ENCODE measurements around the gene LPAR6.

DNA sequence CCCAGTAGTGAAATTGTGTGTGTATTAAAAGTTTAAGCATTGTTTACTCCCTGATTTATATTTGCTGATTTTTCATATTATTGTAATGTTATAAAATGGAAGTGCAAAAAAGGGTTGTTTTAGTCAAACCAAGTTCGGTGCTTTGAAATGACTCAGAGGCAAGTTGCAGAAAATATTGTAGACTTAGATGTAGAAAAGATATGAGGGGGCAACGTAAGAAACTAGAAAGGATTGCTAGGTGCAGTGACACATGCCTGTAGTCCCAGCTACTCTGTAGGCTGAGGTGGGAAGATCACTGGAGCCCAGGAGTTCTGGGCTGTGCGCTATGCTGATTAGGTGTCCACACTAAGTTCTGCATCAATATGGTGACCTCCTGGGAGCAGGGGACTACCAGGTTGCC, 16.1 kb upstream of the LPAR6 start:
- TF ChIP-seq L3MBTL2 (conservative IDR thresholded peaks at IDR 0.05), result no peak
- TF ChIP-seq NFRKB (IDR thresholded peaks at IDR 0.05), result no peak
- no peak for TF ChIP-seq ZNF384 (IDR thresholded peaks at IDR 0.05)
- no peak for TF ChIP-seq CTBP1 (IDR thresholded peaks at IDR 0.05; ENCODE audit: borderline replicate concordance)
- TF ChIP-seq SP1 (IDR thresholded peaks at IDR 0.05), result no peak

Measured in HEK293T (cell line).